Natural killer cell treated with Interleukin-12 subunit alpha and Interleukin-12 subunit beta and Interleukin-15 and Interleukin-18, amount 100 ng/mL, for 72 hours (primary cell): ENCODE measurements around the gene NISCH. TPM values are rescaled to one million over a fixed set of nuclear protein-coding genes. Genes with fewer than 3 reads are reported as not detected.

Source experiments
- ATAC-seq, 2 donors: fragments of 150-1000 bp; cut with Tn5 transposase in 1 of 2; sonication (Bioruptor Pico), chemical (Tn5 transposase) in 1 of 2; 2 replicates each; pipeline ENCODE4 v1.10.0; 2021
- DNase-seq: peaks from one replicate; pipeline ENCODE4 v3.0.0; 2022; ENCODE audit warnings: low spot score
- H3K27ac Mint-ChIP-seq, 2 donors: 1 replicate in 1 of 2; 2 replicates in 1 of 2; pipeline ENCODE4 v1.8.0; 2022; ENCODE audit warnings: mixed read lengths in 2 of 2, mild to moderate bottlenecking in 1 of 2, moderate library complexity in 1 of 2
- H3K27me3 Mint-ChIP-seq, 2 donors: 1 replicate in 1 of 2; 2 replicates in 1 of 2; pipeline ENCODE4 v1.8.0; 2022; ENCODE audit warnings: mixed read lengths in 2 of 2
- H3K36me3 Mint-ChIP-seq: one replicate; pipeline ENCODE4 v1.8.0; 2022; ENCODE audit warnings: mixed read lengths
- H3K4me1 Mint-ChIP-seq, 2 donors: 1 replicate in 1 of 2; 2 replicates in 1 of 2; pipeline ENCODE4 v1.8.0; 2022; ENCODE audit warnings: low read depth in 2 of 2, mixed read lengths in 2 of 2, mild to moderate bottlenecking in 1 of 2
- H3K4me3 Mint-ChIP-seq: one replicate; pipeline ENCODE4 v1.8.0; 2022; ENCODE audit warnings: mixed read lengths
- H3K9me3 Mint-ChIP-seq: 2 replicates; pipeline ENCODE4 v1.8.0; 2022; ENCODE audit warnings: mixed read lengths
- total RNA-seq, 2 donors: library from RNA; stranded (reverse); gene quantifications; one replicate each; pipeline ENCODE4 v1.2.3, GENCODE V29; 2022

The NISCH gene
- total RNA-seq, result 100 to 1,000 TPM in 1 of 2 donors, 10 to 100 TPM in 1; 72.5 to 116 TPM

GRCh38 chr3:52455283-52456168 lies at the start of gene NISCH:
TSS of gene NISCH (plus strand) at chr3:52455604. CDS start at chr3:52455642, 38 bp downstream.
- H3K27ac Mint-ChIP-seq, result peak within 1 kb of the TSS; percentile 95 to 99
- no peaks in the 10 kb centered on the region for H3K36me3 Mint-ChIP-seq
- no peaks in the 10 kb centered on the region for H3K27me3 Mint-ChIP-seq
- no peaks in the 10 kb centered on the region for H3K9me3 Mint-ChIP-seq
- DNase-seq, result peak; percentile 93
- ATAC-seq, result peak; percentile 91 to 93
- peak within 1 kb of the TSS; percentile 94 for H3K4me3 Mint-ChIP-seq
- H3K4me1 Mint-ChIP-seq, result peaks cover 38 to 47% of the 10 kb centered on the region in 2 donors

- ATAC-seq (no peak), DNase-seq (no peak)
- Mint-ChIP-seq H3K27ac (no peak overlapping the region), H3K9me3 (no peaks in the 10 kb centered on the region), H3K4me1 (peaks cover 23% of the 10 kb centered on the region in 2 donors), H3K27me3 (no peaks in the 10 kb centered on the region), H3K4me3 (no peak overlapping the region), H3K36me3 (peaks cover 7% of the 10 kb centered on the region)
Measured at GRCh38 chr3:52406231-52406661, 49.2 kb upstream of the NISCH start.

GRCh38 chr3:52406791-52407510 lies 48.5 kb upstream of the NISCH start:
- Mint-ChIP-seq H3K9me3 (no peaks in the 10 kb centered on the region), H3K4me3 (no peak overlapping the region), H3K36me3 (peaks cover 7% of the 10 kb centered on the region), H3K27ac (no peak overlapping the region), H3K27me3 (no peaks in the 10 kb centered on the region), H3K4me1 (peaks cover 29 to 30% of the 10 kb centered on the region in 2 donors)
- ATAC-seq, result no peak
- DNase-seq, result peak; percentile 54

- H3K4me3 Mint-ChIP-seq, result peak overlapping the region; percentile 95
- no peaks in the 10 kb centered on the region for H3K9me3 Mint-ChIP-seq
- H3K36me3 Mint-ChIP-seq, result peaks cover 7% of the 10 kb centered on the region
- no peak for ATAC-seq
- no peaks in the 10 kb centered on the region for H3K27me3 Mint-ChIP-seq
- H3K4me1 Mint-ChIP-seq, result peaks cover 32 to 37% of the 10 kb centered on the region in 2 donors
- DNase-seq, result peak; percentile 31
- H3K27ac Mint-ChIP-seq, result peak overlapping the region; percentile 83 to 92
Measured at GRCh38 chr3:52407779-52408178, 47.6 kb upstream of the NISCH start.

GRCh38 chr3:52408466-52408865 lies 46.9 kb upstream of the NISCH start:
- Mint-ChIP-seq H3K9me3 (no peaks in the 10 kb centered on the region), H3K27ac (peak overlapping the region; percentile 83 to 92), H3K4me3 (peak overlapping the region; percentile 95)

GRCh38 chr3:52415800-52416199 lies 39.6 kb upstream of the NISCH start:
- no peak overlapping the region for H3K4me3 Mint-ChIP-seq
- H3K9me3 Mint-ChIP-seq, result no peaks in the 10 kb centered on the region
- DNase-seq, result no peak
- peaks cover 13 to 21% of the 10 kb centered on the region in 2 donors for H3K4me1 Mint-ChIP-seq
- no peaks in the 10 kb centered on the region for H3K36me3 Mint-ChIP-seq
- no peak overlapping the region for H3K27ac Mint-ChIP-seq
- no peaks in the 10 kb centered on the region for H3K27me3 Mint-ChIP-seq
- ATAC-seq, result no peak

More at GRCh38 chr3:52408466-52408865, 46.9 kb upstream of the NISCH start:
- peaks cover 7% of the 10 kb centered on the region for H3K36me3 Mint-ChIP-seq
- peaks cover 32 to 40% of the 10 kb centered on the region in 2 donors for H3K4me1 Mint-ChIP-seq
- ATAC-seq (no peak), DNase-seq (peak; percentile 37)
- no peaks in the 10 kb centered on the region for H3K27me3 Mint-ChIP-seq

GRCh38 chr3:52420388-52420787 lies 35.0 kb upstream of the NISCH start:
- Mint-ChIP-seq H3K36me3 (no peaks in the 10 kb centered on the region), H3K4me3 (no peak overlapping the region), H3K9me3 (no peaks in the 10 kb centered on the region), H3K27ac (no peak overlapping the region), H3K27me3 (no peaks in the 10 kb centered on the region), H3K4me1 (no peaks in the 10 kb centered on the region)
- no peak for DNase-seq
- ATAC-seq, result no peak

GRCh38 chr3:52422669-52423068 lies 32.7 kb upstream of the NISCH start:
- no peaks in the 10 kb centered on the region for H3K9me3 Mint-ChIP-seq
- H3K4me3 Mint-ChIP-seq, result no peak overlapping the region
- H3K36me3 Mint-ChIP-seq, result no peaks in the 10 kb centered on the region
- no peak overlapping the region for H3K27ac Mint-ChIP-seq
- no peaks in the 10 kb centered on the region for H3K27me3 Mint-ChIP-seq
- no peaks in the 10 kb centered on the region for H3K4me1 Mint-ChIP-seq
- DNase-seq, result peak; percentile 46
- no peak for ATAC-seq

GRCh38 chr3:52423173-52423572 lies 32.2 kb upstream of the NISCH start:
- Mint-ChIP-seq H3K36me3 (no peaks in the 10 kb centered on the region), H3K27me3 (peaks cover 0 to 3% of the 10 kb centered on the region in 2 donors), H3K4me1 (no peaks in the 10 kb centered on the region), H3K27ac (no peak overlapping the region), H3K9me3 (no peaks in the 10 kb centered on the region), H3K4me3 (no peak overlapping the region)
- peak; percentile 10 for DNase-seq
- ATAC-seq, result no peak

GRCh38 chr3:52428151-52429005 lies 27.0 kb upstream of the NISCH start:
- DNase-seq (peak; percentile 55), ATAC-seq (peak; percentile 62 to 68)
- Mint-ChIP-seq H3K4me3 (no peak overlapping the region), H3K9me3 (no peaks in the 10 kb centered on the region), H3K27me3 (peaks cover 0 to 3% of the 10 kb centered on the region in 2 donors), H3K36me3 (no peaks in the 10 kb centered on the region), H3K27ac (no peak overlapping the region), H3K4me1 (no peaks in the 10 kb centered on the region)

GRCh38 chr3:52429031-52429430 lies 26.4 kb upstream of the NISCH start:
- H3K4me3 Mint-ChIP-seq, result no peak overlapping the region
- H3K4me1 Mint-ChIP-seq, result no peaks in the 10 kb centered on the region
- DNase-seq, result peak; percentile 38
- H3K27me3 Mint-ChIP-seq, result peaks cover 0 to 3% of the 10 kb centered on the region in 2 donors
- no peak overlapping the region for H3K27ac Mint-ChIP-seq
- H3K36me3 Mint-ChIP-seq, result no peaks in the 10 kb centered on the region
- H3K9me3 Mint-ChIP-seq, result no peaks in the 10 kb centered on the region
- no peak for ATAC-seq

GRCh38 chr3:52429779-52430415 lies 25.5 kb upstream of the NISCH start:
- Mint-ChIP-seq H3K9me3 (no peaks in the 10 kb centered on the region), H3K4me1 (no peaks in the 10 kb centered on the region), H3K27me3 (peaks cover 0 to 3% of the 10 kb centered on the region in 2 donors), H3K36me3 (no peaks in the 10 kb centered on the region), H3K27ac (no peak overlapping the region), H3K4me3 (no peak overlapping the region)
- ATAC-seq (no peak), DNase-seq (peak; percentile 29)

- peaks cover 0 to 3% of the 10 kb centered on the region in 2 donors for H3K27me3 Mint-ChIP-seq
- ATAC-seq, result no peak
- no peak overlapping the region for H3K27ac Mint-ChIP-seq
- no peaks in the 10 kb centered on the region for H3K9me3 Mint-ChIP-seq
- no peaks in the 10 kb centered on the region for H3K4me1 Mint-ChIP-seq
- DNase-seq, result peak; percentile 32
- no peak overlapping the region for H3K4me3 Mint-ChIP-seq
- no peaks in the 10 kb centered on the region for H3K36me3 Mint-ChIP-seq
Measured at GRCh38 chr3:52430416-52430810, 25.0 kb upstream of the NISCH start.
